Cerebellar nuclear complex (tissue), 1 donor: ENCODE data around the gene ANKRD66.

Experiments
- DNase-seq, 2 experiments: peaks; one replicate each; lab custom pipeline; 2025; lab: John Stamatoyannopoulos, UW

The ANKRD66 gene

GRCh38 chr6:46789434-46790354, 43.0 kb downstream of the ANKRD66 start:
- DNase-seq = no peak

- DNase-seq = no peak
Measured at GRCh38 chr6:46790355-46790874, 43.7 kb downstream of the ANKRD66 start.

GRCh38 chr6:46792635-46793034, 45.9 kb downstream of the ANKRD66 start:
- no peak for DNase-seq

GRCh38 chr6:46793138-46793537, 46.4 kb downstream of the ANKRD66 start, which contains the start of gene MEP1A:
TSS of gene MEP1A (plus strand) at chr6:46793389. CDS start at chr6:46793399, 10 bp downstream.
- no peak for DNase-seq

- DNase-seq = no peak
Measured at GRCh38 chr6:46794068-46794467, 47.3 kb downstream of the ANKRD66 start.

- DNase-seq = no peak
Measured at GRCh38 chr6:46795816-46796215, 49.1 kb downstream of the ANKRD66 start.

- no peak for DNase-seq
Measured at GRCh38 chr6:46796848-46797580, 50.3 kb downstream of the ANKRD66 start.

- DNase-seq = no peak
Measured at GRCh38 chr6:46799657-46800056, 52.9 kb downstream of the ANKRD66 start.

GRCh38 chr6:46808806-46809205, 62.1 kb downstream of the ANKRD66 start:
- no peak for DNase-seq
